LNCaP clone FGC (cell line): Measurements from ENCODE around the gene CNTNAP1.

Source experiments
- DNase-seq: peaks from one replicate; pipeline ENCODE4 v3.0.0-alpha.2; 2011; ENCODE audit warnings: low read depth
- H3K4me3 ChIP-seq: 2 replicates; pipeline ENCODE4 v1.5.1; 2011; ENCODE audit warnings: mild to moderate bottlenecking, low read depth, low read length, control low read depth
- CTCF ChIP-seq: IDR thresholded peaks from 2 replicates; pipeline ENCODE4 v1.5.1; 2012; ENCODE audit warnings: mild to moderate bottlenecking; ENCODE audit not compliant: control insufficient read depth, insufficient read depth; ENCODE audit errors: extremely low read depth

CNTNAP1 gene

DNA sequence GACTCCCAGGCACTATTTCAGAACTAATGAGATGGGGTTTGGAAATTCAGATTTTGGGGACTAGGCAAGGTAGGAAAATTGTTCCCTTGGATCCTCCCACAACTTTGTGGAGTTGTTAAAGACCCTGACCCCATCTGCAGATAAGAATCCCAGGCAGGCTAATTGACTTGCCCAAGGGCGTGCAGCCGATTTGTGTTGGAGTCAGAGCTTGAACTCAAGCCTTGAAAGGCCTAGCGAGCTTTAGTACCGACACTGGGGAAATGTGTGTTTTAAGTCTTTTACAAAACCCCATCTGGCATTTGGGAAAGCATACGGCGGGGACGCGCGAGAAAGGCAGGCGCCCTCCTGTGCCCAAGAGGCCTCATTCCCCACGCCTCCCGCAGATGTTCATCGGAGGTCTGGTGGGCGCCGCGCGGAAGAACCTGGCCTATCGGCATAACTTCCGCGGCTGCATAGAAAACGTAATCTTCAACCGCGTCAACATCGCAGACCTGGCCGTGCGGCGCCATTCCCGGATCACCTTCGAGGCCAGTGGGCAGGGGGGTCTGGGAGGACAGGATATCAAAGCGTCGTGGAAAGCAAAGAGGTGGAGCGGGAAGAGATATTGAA is 4.3 kb downstream of the CNTNAP1 start:
- no peak for TF ChIP-seq CTCF
- DNase-seq, result no peak

DNA sequence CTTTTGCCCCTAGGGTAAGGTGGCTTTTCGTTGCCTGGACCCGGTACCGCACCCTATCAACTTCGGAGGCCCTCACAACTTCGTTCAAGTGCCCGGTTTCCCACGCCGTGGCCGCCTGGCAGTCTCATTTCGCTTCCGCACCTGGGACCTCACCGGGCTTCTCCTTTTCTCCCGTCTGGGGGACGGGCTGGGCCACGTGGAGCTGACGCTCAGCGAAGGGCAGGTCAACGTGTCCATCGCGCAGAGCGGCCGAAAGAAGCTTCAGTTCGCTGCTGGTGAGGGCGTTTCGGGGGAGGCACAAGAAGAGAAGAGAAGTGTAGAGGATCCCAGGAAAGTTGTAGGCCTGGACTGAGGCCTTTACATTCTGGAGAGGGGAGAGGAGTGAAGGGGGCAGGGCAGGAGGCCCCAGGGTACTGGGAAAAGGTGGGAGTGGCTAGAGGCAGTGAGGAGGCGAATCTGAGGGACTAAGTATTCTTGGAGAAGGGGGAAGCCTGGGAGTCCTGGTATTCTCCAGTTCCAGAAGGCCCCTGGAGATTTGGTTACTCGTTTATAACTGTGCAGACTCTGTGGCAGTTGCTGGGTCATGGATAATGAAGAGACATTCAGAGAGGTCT is 5.5 kb downstream of the CNTNAP1 start:
- H3K4me3 ChIP-seq, result no peak overlapping the region
- no peak for DNase-seq
- TF ChIP-seq CTCF, result no peak

More for the DNA sequence above, 4.3 kb downstream of the CNTNAP1 start:
- no peak overlapping the region for H3K4me3 ChIP-seq

DNA sequence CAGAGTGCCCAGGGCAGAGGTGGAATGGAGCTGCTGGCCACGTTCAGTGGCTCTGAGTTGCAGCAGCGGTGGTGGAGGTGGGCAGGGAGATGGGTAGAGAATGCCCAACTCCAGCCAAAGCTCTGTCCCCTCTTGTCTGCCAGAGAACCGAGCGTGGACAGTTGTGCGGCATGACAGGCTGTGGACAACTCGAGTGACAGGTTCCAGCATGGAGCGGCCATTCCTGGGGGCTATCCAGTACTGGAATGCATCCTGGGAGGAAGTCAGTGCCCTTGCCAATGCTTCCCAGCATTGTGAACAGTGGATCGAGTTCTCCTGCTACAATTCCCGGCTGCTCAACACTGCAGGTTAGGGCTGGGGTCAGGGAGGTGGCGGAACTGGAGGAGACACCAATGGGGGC is 8.3 kb downstream of the CNTNAP1 start:
- no peak for DNase-seq
- H3K4me3 ChIP-seq, result no peak overlapping the region
- no peak for TF ChIP-seq CTCF

- no peak for DNase-seq
- no peak overlapping the region for H3K4me3 ChIP-seq
- no peak for TF ChIP-seq CTCF
Measured at GRCh38 chr17:42691021-42691545, 8.8 kb downstream of the CNTNAP1 start.

DNA sequence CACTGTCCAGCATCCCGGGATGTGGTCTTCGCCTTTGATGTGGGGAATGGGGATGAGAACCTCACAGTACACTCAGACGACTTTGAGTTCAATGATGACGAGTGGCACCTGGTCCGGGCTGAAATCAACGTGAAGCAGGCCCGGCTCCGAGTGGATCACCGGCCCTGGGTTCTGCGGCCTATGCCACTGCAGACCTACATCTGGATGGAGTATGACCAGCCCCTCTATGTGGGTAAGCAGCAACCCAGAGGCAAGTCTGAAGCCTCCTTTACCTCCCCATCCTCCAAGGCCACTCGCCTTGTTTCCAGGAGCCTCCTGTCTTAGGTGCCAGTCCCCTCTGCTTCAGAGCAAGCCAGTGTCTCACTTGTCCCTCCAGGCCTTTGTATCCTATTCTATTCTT is 10.2 kb downstream of the CNTNAP1 start:
- no peak for TF ChIP-seq CTCF
- H3K4me3 ChIP-seq, result no peak overlapping the region
- no peak for DNase-seq

DNA sequence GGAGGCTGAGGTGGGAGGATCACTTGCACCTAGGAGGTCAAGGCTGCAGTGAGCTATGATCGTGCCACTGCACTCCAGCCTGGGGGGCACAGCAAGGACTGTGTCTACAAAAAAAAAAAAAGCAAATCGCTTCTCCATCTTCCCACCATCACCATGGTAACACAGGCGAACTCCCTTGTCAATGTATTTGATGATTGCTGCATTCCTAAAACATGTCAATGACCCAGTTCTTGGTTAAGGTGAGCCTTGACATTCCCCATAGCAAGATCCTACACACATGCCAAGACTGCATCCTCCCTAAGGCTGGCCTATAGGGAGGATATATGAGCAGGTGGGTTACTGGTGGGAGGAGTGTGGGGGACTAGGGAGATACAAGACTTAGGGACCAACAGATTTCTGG is 12.2 kb downstream of the CNTNAP1 start:
- no peak for DNase-seq
- H3K4me3 ChIP-seq, result no peak overlapping the region
- TF ChIP-seq CTCF, result no peak

- no peak for DNase-seq
- TF ChIP-seq CTCF, result no peak
- no peak overlapping the region for H3K4me3 ChIP-seq
Measured at GRCh38 chr17:42695500-42695899, 13.2 kb downstream of the CNTNAP1 start.
